Activated B cell treated with CpG ODN at 0.5 μM for 24 hours (primary cell): ENCODE results near the gene METRNL. TPM values are rescaled to one million over a fixed set of nuclear protein-coding genes. Genes with fewer than 3 reads are reported as not detected.
"Not testable (repeated sequence)": the region's sequence is repeated elsewhere in the genome, so short reads cannot be mapped to it uniquely, and the experiment has no call there.

Experiments
- ATAC-seq: fragments of 200-7000 bp; cut with Tn5 transposase; one replicate; pipeline ENCODE4 v1.10.0; 2021; ENCODE audit warnings: low read depth, mild to moderate bottlenecking, moderate library complexity
- CTCF ChIA-PET: fragments of 350-600 bp; sonication (Branson Sonifier 250); formaldehyde crosslinking; loops from one replicate; lab custom pipeline; 2021; ENCODE audit warnings: antibody characterized with exemption; lab: Charles Lee
- POLR2A ChIA-PET: fragments of 350-600 bp; sonication (Branson Sonifier 250); formaldehyde crosslinking; loops from one replicate; lab custom pipeline; 2021; ENCODE audit warnings: antibody characterized with exemption; lab: Charles Lee
- DNase-seq: peaks from one replicate; pipeline ENCODE4 v3.0.0; 2022
- H3K27ac Mint-ChIP-seq: one replicate; pipeline ENCODE4 v1.8.0; 2020; ENCODE audit warnings: mixed read lengths
- H3K27me3 Mint-ChIP-seq: one replicate; pipeline ENCODE4 v1.8.0; 2021; ENCODE audit warnings: mixed read lengths
- H3K36me3 Mint-ChIP-seq: one replicate; pipeline ENCODE4 v1.8.0; 2021; ENCODE audit warnings: low read depth, mixed read lengths
- H3K4me1 Mint-ChIP-seq: one replicate; pipeline ENCODE4 v1.8.0; 2021; ENCODE audit warnings: mixed read lengths
- H3K4me3 Mint-ChIP-seq: one replicate; pipeline ENCODE4 v1.8.0; 2020; ENCODE audit warnings: mild to moderate bottlenecking, mixed read lengths
- H3K9me3 Mint-ChIP-seq: one replicate; pipeline ENCODE4 v1.8.0; 2020; ENCODE audit warnings: mixed read lengths
- intact Hi-C: fragments of 100-400 bp; cut with micrococcal nuclease; formaldehyde crosslinking; loops from one replicate; pipeline ENCODE4 v1.15.1; 2024
- total RNA-seq: library from RNA; stranded (reverse); gene quantifications from 2 replicates; pipeline ENCODE4 v1.2.3, GENCODE V29; 2022
- TF ChIP-seq, protein P1 (sequence below): fragments of 200-600 bp; IDR thresholded peaks from one replicate; pipeline ENCODE4 v1.8.0; 2022; ENCODE audit warnings: antibody characterized with exemption, mild to moderate bottlenecking

Gene METRNL
- total RNA-seq, 1 donor from 2014 or later: 10.7 TPM

DNA sequence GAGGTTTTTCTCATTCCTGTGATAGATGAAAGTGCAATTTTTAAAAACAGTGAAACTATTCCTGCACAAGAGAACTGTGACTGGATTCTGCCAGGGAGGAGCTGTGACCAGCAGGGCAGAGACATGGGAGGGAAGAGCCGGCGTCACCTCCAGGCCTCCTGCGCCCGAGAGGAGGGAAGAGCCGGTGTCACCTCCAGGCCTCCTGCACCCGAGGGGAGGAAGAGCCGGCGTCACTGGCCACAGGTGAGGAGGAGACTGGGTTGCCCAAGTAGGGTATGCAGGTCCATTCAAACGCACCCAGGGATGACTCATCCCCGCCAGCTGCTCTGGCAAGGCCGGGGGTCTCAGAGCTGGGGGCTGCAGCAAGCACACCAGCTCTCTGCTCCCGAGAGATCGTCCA, 56.7 kb downstream of the METRNL start:
- ChIA-PET CTCF (no interaction called here), POLR2A (no interaction called here)
- Mint-ChIP-seq H3K4me3 (no peak overlapping the region), H3K36me3 (no peaks in the 10 kb centered on the region), H3K9me3 (no peaks in the 10 kb centered on the region), H3K27me3 (peaks cover 4% of the 10 kb centered on the region), H3K27ac (no peak overlapping the region), H3K4me1 (no peaks in the 10 kb centered on the region)
- intact Hi-C loops: no loop called here
- DNase-seq: no peak
- ATAC-seq: no peak
- TF ChIP-seq, protein P1, sequence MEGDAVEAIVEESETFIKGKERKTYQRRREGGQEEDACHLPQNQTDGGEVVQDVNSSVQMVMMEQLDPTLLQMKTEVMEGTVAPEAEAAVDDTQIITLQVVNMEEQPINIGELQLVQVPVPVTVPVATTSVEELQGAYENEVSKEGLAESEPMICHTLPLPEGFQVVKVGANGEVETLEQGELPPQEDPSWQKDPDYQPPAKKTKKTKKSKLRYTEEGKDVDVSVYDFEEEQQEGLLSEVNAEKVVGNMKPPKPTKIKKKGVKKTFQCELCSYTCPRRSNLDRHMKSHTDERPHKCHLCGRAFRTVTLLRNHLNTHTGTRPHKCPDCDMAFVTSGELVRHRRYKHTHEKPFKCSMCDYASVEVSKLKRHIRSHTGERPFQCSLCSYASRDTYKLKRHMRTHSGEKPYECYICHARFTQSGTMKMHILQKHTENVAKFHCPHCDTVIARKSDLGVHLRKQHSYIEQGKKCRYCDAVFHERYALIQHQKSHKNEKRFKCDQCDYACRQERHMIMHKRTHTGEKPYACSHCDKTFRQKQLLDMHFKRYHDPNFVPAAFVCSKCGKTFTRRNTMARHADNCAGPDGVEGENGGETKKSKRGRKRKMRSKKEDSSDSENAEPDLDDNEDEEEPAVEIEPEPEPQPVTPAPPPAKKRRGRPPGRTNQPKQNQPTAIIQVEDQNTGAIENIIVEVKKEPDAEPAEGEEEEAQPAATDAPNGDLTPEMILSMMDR: no peak

DNA sequence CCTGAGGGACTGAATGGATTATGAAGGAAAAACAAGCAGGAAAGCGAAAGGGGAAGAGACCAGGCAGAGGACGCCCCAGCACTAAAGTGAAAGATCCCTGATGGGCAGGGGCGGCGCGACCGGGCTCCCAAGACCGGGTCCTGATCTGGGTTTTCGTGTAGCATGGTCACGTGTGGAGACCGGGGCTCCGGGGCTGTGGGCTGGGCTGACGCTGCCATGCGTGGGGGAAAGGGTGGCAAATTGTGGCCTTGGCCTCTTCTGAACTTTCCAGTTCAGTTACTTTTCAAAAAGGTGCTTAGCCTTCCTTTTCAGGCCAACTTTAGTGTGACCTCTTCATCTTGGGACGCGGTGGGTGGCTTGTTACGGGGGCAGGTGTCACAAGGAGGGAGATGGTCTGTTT, 57.5 kb downstream of the METRNL start:
- intact Hi-C loops: no loop called here
- no peak for DNase-seq

DNA sequence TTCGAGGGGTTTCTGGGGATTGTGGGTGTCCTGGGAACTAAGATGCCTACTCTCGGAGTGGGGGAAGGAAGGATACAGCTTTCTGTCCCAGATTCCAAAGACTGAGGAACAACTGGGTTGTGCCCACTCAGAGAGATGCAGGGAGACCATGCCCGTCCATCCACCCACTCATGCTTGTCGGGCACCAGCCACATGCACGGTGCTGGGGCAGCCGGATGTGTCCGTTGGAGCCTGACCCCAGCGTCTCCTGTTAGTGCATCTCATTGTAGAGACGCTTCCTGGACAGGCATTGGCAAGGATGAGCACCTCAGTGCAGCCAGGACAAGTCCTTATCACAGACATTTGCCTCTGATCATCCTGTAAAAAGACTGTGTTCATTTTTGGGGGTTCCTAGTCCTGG, 58.1 kb downstream of the METRNL start:
- H3K27me3 Mint-ChIP-seq: peaks cover 9% of the 10 kb centered on the region
- no peaks in the 10 kb centered on the region for H3K4me1 Mint-ChIP-seq
- H3K36me3 Mint-ChIP-seq: no peaks in the 10 kb centered on the region
- TF ChIP-seq, protein P1: no peak
- CTCF ChIA-PET: no interaction called here
- intact Hi-C loops: no loop called here
- no peak overlapping the region for H3K4me3 Mint-ChIP-seq
- peaks cover 4% of the 10 kb centered on the region for H3K9me3 Mint-ChIP-seq
- no peak overlapping the region for H3K27ac Mint-ChIP-seq
- DNase-seq (no peak), ATAC-seq (no peak)
- POLR2A ChIA-PET: no interaction called here

More for the DNA sequence above, 57.5 kb downstream of the METRNL start:
- ChIA-PET CTCF (no interaction called here), POLR2A (no interaction called here)
- Mint-ChIP-seq H3K9me3 (no peaks in the 10 kb centered on the region), H3K27ac (no peak overlapping the region), H3K36me3 (no peaks in the 10 kb centered on the region), H3K4me3 (no peak overlapping the region), H3K4me1 (no peaks in the 10 kb centered on the region), H3K27me3 (peaks cover 4% of the 10 kb centered on the region)
- no peak for ATAC-seq
- TF ChIP-seq, protein P1: no peak

DNA sequence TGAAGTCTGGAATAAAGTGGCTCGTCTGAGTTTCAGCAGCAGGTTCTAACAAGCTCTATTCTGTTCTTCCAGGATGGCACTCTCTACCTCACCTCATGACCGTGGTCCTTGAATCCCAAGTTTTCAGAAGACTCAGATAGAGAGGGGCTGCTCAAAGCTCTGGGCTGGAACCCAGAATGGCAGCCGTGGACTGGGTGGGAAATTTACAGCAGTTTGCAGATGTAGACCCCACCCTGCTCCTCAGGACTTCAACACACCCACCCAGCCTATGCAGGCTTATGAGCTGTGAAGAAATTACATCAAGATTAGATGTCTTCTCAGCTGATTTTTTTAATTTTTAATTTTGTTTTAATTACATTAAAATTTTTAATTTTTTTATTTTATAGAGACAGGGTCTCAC, 59.4 kb downstream of the METRNL start:
- TF ChIP-seq, protein P1: no peak
- peaks cover 4% of the 10 kb centered on the region for H3K9me3 Mint-ChIP-seq
- ATAC-seq (no peak), DNase-seq (no peak)
- H3K4me3 Mint-ChIP-seq: no peak overlapping the region
- POLR2A ChIA-PET: no interaction called here
- no peaks in the 10 kb centered on the region for H3K4me1 Mint-ChIP-seq
- H3K27ac Mint-ChIP-seq: no peak overlapping the region
- intact Hi-C loops: no loop called here
- peaks cover 9% of the 10 kb centered on the region for H3K27me3 Mint-ChIP-seq
- CTCF ChIA-PET: no interaction called here
- no peaks in the 10 kb centered on the region for H3K36me3 Mint-ChIP-seq

DNA sequence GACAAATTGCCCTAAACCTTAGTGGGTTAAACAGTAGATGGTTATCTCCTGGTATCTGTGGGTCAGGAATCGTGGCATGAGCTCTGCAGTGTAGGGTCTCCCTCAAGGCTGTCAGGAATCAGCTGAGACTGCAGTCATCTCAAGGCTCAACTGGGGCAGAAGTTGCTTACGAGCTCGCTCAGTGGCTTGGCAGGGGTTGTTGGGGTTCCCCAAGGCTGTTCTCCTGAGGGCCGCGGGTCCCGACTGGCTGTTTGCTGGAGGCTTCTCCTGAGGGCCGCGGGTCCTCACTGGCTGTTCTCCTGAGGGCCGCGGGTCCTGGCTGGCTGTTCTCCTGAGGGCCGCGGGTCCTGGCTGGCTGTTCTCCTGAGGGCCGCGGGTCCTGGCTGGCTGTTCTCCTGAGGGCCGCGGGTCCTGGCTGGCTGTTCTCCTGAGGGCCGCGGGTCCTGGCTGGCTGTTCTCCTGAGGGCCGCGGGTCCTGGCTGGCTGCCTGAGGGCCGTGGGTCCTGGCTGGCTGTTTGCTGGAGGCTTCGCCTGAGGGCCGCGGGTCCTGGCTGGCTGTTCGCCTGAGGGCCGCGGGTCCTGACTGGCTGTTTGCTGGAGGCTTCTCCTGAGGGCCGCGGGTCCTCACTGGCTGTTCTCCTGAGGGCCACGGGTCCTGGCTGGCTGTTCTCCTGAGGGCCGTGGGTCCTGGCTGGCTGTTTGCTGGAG, 60.3 kb downstream of the METRNL start:
- H3K4me1 Mint-ChIP-seq, H3K9me3 Mint-ChIP-seq, H3K27ac Mint-ChIP-seq, H3K4me3 Mint-ChIP-seq, H3K27me3 Mint-ChIP-seq, H3K36me3 Mint-ChIP-seq, intact Hi-C loops, ATAC-seq, CTCF ChIA-PET, DNase-seq, POLR2A ChIA-PET: not testable (repeated sequence)

DNA sequence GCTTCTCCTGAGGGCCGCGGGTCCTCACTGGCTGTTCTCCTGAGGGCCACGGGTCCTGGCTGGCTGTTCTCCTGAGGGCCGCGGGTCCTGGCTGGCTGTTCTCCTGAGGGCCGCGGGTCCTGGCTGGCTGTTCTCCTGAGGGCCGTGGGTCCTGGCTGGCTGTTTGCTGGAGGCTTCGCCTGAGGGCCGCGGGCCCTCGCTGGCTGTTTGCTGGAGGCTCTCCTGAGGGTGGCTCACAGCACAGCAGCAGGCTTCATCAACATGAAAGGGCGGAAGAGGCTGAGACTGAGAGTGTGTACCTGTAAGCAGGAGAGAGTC, 60.8 kb downstream of the METRNL start:
- H3K4me1 Mint-ChIP-seq, H3K9me3 Mint-ChIP-seq, H3K36me3 Mint-ChIP-seq, H3K27ac Mint-ChIP-seq, POLR2A ChIA-PET, intact Hi-C loops, H3K4me3 Mint-ChIP-seq, DNase-seq, CTCF ChIA-PET, ATAC-seq: not testable (repeated sequence)
- peaks cover 13% of the 10 kb centered on the region for H3K27me3 Mint-ChIP-seq
